ENCODE results near the gene DIS3.

Gene DIS3
- long read RNA-seq, full-length matches to known transcripts: 367 of 460 reads
- long read RNA-seq, partial matches to known transcripts: 69 of 460 reads
- long read RNA-seq, other reads (novel, unspliced or antisense): 24 of 460 reads

GRCh38 chr13:72781451-72782439, at the start of gene DIS3, which contains the start of gene PIBF1:
TSS of gene DIS3 (minus strand) at chr13:72781900. CDS start at chr13:72781832, 68 bp downstream.
TSS of gene PIBF1 (plus strand) at chr13:72782133. CDS start at chr13:72783470, 1,337 bp downstream.
- DNase-seq (ENCODE audit: low read depth in 1 of 2, low spot score in 1 of 2): peak; percentile 91 to 100
- Histone ChIP-seq H3K4me3 (replicated peaks; ENCODE audit: insufficient read depth, low read length) (peak within 1 kb of the TSS; percentile 97), H3K27me3 (ENCODE audit: insufficient read depth, poor library complexity, severe bottlenecking) (no peaks in the 10 kb centered on the region), H3K27ac (replicated peaks) (peak within 1 kb of the TSS; percentile 81)
- TF ChIP-seq REST (IDR thresholded peaks at IDR 0.05; ENCODE audit: insufficient replicate concordance, low read depth): peak; percentile 49
- peak; percentile 88 for TF ChIP-seq POLR2AphosphoS5 (IDR thresholded peaks at IDR 0.05; ENCODE audit: low read depth)
- peak; percentile 97 for TF ChIP-seq GABPA (IDR thresholded peaks at IDR 0.05; ENCODE audit: low read depth)
- TF ChIP-seq SPI1 (IDR thresholded peaks at IDR 0.05; ENCODE audit: borderline replicate concordance, low read depth): peak; percentile 36; the same call in 1 of the 2 replicates
- no peak for TF ChIP-seq CTCF (IDR thresholded peaks at IDR 0.05; ENCODE audit: insufficient read depth, low read length)

GRCh38 chr13:72823724-72824123, 42.0 kb upstream of the DIS3 start:
- H3K27ac ChIP-seq (replicated peaks): no peak overlapping the region
- DNase-seq (ENCODE audit: low read depth in 1 of 2, low spot score in 1 of 2): no peak
- TF ChIP-seq CTCF (IDR thresholded peaks at IDR 0.05; ENCODE audit: insufficient read depth, low read length): no peak
- no peaks in the 10 kb centered on the region for H3K27me3 ChIP-seq (ENCODE audit: insufficient read depth, poor library complexity, severe bottlenecking)
- no peak overlapping the region for H3K4me3 ChIP-seq (replicated peaks; ENCODE audit: insufficient read depth, low read length)

GRCh38 chr13:72823081-72823480, 41.4 kb upstream of the DIS3 start:
- no peak overlapping the region for H3K4me3 ChIP-seq (replicated peaks; ENCODE audit: insufficient read depth, low read length)
- no peaks in the 10 kb centered on the region for H3K27me3 ChIP-seq (ENCODE audit: insufficient read depth, poor library complexity, severe bottlenecking)
- no peak for DNase-seq (ENCODE audit: low read depth in 1 of 2, low spot score in 1 of 2)
- H3K27ac ChIP-seq (replicated peaks): no peak overlapping the region
- no peak for TF ChIP-seq SPI1 (IDR thresholded peaks at IDR 0.05; ENCODE audit: borderline replicate concordance, low read depth)
- TF ChIP-seq REST (IDR thresholded peaks at IDR 0.05; ENCODE audit: insufficient replicate concordance, low read depth): no peak
- no peak for TF ChIP-seq POLR2AphosphoS5 (IDR thresholded peaks at IDR 0.05; ENCODE audit: low read depth)
- TF ChIP-seq CTCF (IDR thresholded peaks at IDR 0.05; ENCODE audit: insufficient read depth, low read length): no peak
- no peak for TF ChIP-seq GABPA (IDR thresholded peaks at IDR 0.05; ENCODE audit: low read depth)

Data from HL-60 (cell line).